Mesenchymal stem cell (in vitro differentiated cells and primary cell): ENCODE data around the gene CYP46A1.
A peak's percentile ranks its signal among the peaks of the same experiment; 100 is the strongest.

Experiments
- DNase-seq: peaks from one replicate; pipeline ENCODE4 v3.0.0-alpha.2; 2013
- H2AFZ ChIP-seq: one replicate; pipeline ENCODE4 v1.6.1; 2013; ENCODE audit warnings: low read depth, mild to moderate bottlenecking, control low read depth, inconsistent platforms, low read length, moderate library complexity
- H2AK5ac ChIP-seq: 2 replicates; pipeline ENCODE4 v1.6.1; 2013; ENCODE audit warnings: low read length, moderate library complexity, mild to moderate bottlenecking, inconsistent platforms; ENCODE audit not compliant: severe bottlenecking
- H2BK120ac ChIP-seq: one replicate; pipeline ENCODE4 v1.6.1; 2013; ENCODE audit warnings: low read depth, mild to moderate bottlenecking, inconsistent platforms, low read length, moderate library complexity
- H2BK12ac ChIP-seq, 2 experiments: one replicate each; pipeline ENCODE4 v1.6.1; 2013; ENCODE audit warnings: inconsistent platforms in 2 of 2, low read length in 2 of 2, mild to moderate bottlenecking in 2 of 2, moderate library complexity in 2 of 2, control low read depth in 1 of 2
- H2BK15ac ChIP-seq: one replicate; pipeline ENCODE4 v1.6.1; 2013; ENCODE audit warnings: mild to moderate bottlenecking, low read depth, inconsistent platforms; ENCODE audit not compliant: poor library complexity, severe bottlenecking
- H2BK5ac ChIP-seq: 2 replicates; pipeline ENCODE4 v1.6.1; 2013; ENCODE audit warnings: low read depth, mild to moderate bottlenecking, low read length, control low read depth, inconsistent platforms; ENCODE audit not compliant: poor library complexity, severe bottlenecking
- H3K14ac ChIP-seq, 2 experiments: one replicate each; pipeline ENCODE4 v1.6.1; 2013; ENCODE audit warnings: inconsistent platforms in 2 of 2, low read length in 2 of 2, control low read depth in 1 of 2, mild to moderate bottlenecking in 1 of 2, moderate library complexity in 1 of 2
- H3K18ac ChIP-seq, 2 experiments: one replicate each; pipeline ENCODE4 v1.6.1; 2013; ENCODE audit warnings: inconsistent platforms in 2 of 2, low read length in 2 of 2, control low read depth in 1 of 2, low read depth in 1 of 2, mild to moderate bottlenecking in 1 of 2
- H3K23ac ChIP-seq, 2 experiments: one replicate each; pipeline ENCODE4 v1.6.1; 2013; ENCODE audit warnings: inconsistent platforms in 2 of 2, low read length in 2 of 2, mild to moderate bottlenecking in 2 of 2, moderate library complexity in 2 of 2, control low read depth in 1 of 2
- H3K27ac ChIP-seq: 2 replicates; pipeline ENCODE4 v1.5.1; 2013; ENCODE audit warnings: mild to moderate bottlenecking, moderate library complexity, low read length, control low read depth, inconsistent platforms; ENCODE audit not compliant: poor library complexity, severe bottlenecking
- H3K27me3 ChIP-seq, 2 experiments: 2 replicates each; pipeline versions ENCODE4 v1.6.1 to v1.7.0; 2013; ENCODE audit warnings: low read length in 2 of 2, mild to moderate bottlenecking in 2 of 2, moderate library complexity in 2 of 2, control low read depth in 1 of 2, inconsistent platforms in 1 of 2; ENCODE audit not compliant: control insufficient read depth in 1 of 2, insufficient read depth in 1 of 2
- H3K36me3 ChIP-seq, 2 experiments: 2 replicates each; pipeline versions ENCODE4 v1.6.1 to v1.7.0; 2013; ENCODE audit warnings: low read length in 2 of 2, control low read depth in 1 of 2, inconsistent platforms in 1 of 2, low read depth in 1 of 2, mild to moderate bottlenecking in 1 of 2; ENCODE audit not compliant: insufficient read depth in 2 of 2, control insufficient read depth in 1 of 2
- H3K4ac ChIP-seq, 2 experiments: one replicate each; pipeline ENCODE4 v1.6.1; 2013; ENCODE audit warnings: inconsistent platforms in 2 of 2, low read length in 2 of 2, mild to moderate bottlenecking in 2 of 2, moderate library complexity in 2 of 2, control low read depth in 1 of 2, low read depth in 1 of 2
- H3K4me1 ChIP-seq: 2 replicates; pipeline ENCODE4 v1.6.1; 2013; ENCODE audit warnings: low read depth, low read length, control low read depth; ENCODE audit not compliant: control insufficient read depth, insufficient read depth
- H3K4me2 ChIP-seq: 2 replicates; pipeline ENCODE4 v1.6.1; 2013; ENCODE audit warnings: low read length, mild to moderate bottlenecking, inconsistent platforms; ENCODE audit not compliant: poor library complexity, severe bottlenecking
- H3K4me3 ChIP-seq, 2 experiments: 2 replicates each; pipeline versions ENCODE4 v1.5.1 to v1.7.0; 2013; ENCODE audit warnings: low read length in 2 of 2, mild to moderate bottlenecking in 2 of 2, control low read depth in 1 of 2, low read depth in 1 of 2; ENCODE audit not compliant: insufficient read depth in 1 of 2
- H3K79me1 ChIP-seq: replicated peaks from 2 replicates; pipeline ENCODE4 v1.6.1; 2013; ENCODE audit warnings: mild to moderate bottlenecking, control low read depth, low read length, inconsistent platforms; ENCODE audit not compliant: poor library complexity, severe bottlenecking
- H3K9ac ChIP-seq: 2 replicates; pipeline ENCODE4 v1.7.0; 2013; ENCODE audit warnings: mild to moderate bottlenecking, low read length, moderate library complexity
- H3K9me3 ChIP-seq: 2 replicates; pipeline ENCODE4 v1.7.0; 2013; ENCODE audit warnings: mild to moderate bottlenecking, low read length; ENCODE audit not compliant: control insufficient read depth
- H4K8ac ChIP-seq: one replicate; pipeline ENCODE4 v1.6.1; 2013; ENCODE audit warnings: inconsistent platforms, mild to moderate bottlenecking, low read length, moderate library complexity
- H4K91ac ChIP-seq: one replicate; pipeline ENCODE4 v1.6.1; 2013; ENCODE audit warnings: mild to moderate bottlenecking, low read length, inconsistent platforms
- WGBS: methylation state at CpG from one replicate; pipeline ENCODE4 v1.1.7; 2013; ENCODE audit warnings: mixed read lengths; 5-methylcytosine and 5-hydroxymethylcytosine counted together

The CYP46A1 gene

GRCh38 chr14:99747167-99747566, 63.1 kb downstream of the CYP46A1 start:
- Histone ChIP-seq H2BK12ac (peak overlapping the region in 1 of 2 experiments; percentile 57), H3K18ac (no peak overlapping the region), H4K91ac (no peak overlapping the region), H3K9me3 (no peaks in the 10 kb centered on the region), H3K36me3 (no peaks in the 10 kb centered on the region), H3K23ac (no peak overlapping the region), H4K8ac (no peak overlapping the region), H2BK120ac (no peak overlapping the region), H2BK15ac (peak overlapping the region; percentile 26), H2AFZ (no peak overlapping the region), H3K4ac (no peak overlapping the region), H3K9ac (no peak overlapping the region), H3K79me1 (no peaks in the 10 kb centered on the region), H3K14ac (no peak overlapping the region), H2AK5ac (peak overlapping the region; percentile 17), H3K4me3 (no peak overlapping the region), H2BK5ac (no peak overlapping the region), H3K4me2 (no peak overlapping the region), H3K4me1 (peaks cover 34% of the 10 kb centered on the region), H3K27ac (no peak overlapping the region), H3K27me3 (peaks cover 0 to 10% of the 10 kb centered on the region in 2 experiments)
- 95% methylated on average over 6 of the region's 7 CpGs for WGBS
- no peak for DNase-seq

GRCh38 chr14:99747582-99748330, 63.7 kb downstream of the CYP46A1 start:
- Histone ChIP-seq H3K14ac (no peak overlapping the region), H4K91ac (no peak overlapping the region), H2BK120ac (no peak overlapping the region), H3K79me1 (no peaks in the 10 kb centered on the region), H3K18ac (no peak overlapping the region), H2AK5ac (peak overlapping the region; percentile 17), H2BK15ac (peak overlapping the region; percentile 26), H3K4ac (no peak overlapping the region), H3K4me3 (no peak overlapping the region), H3K27ac (no peak overlapping the region), H3K4me1 (peaks cover 38% of the 10 kb centered on the region), H3K9me3 (no peaks in the 10 kb centered on the region), H3K36me3 (no peaks in the 10 kb centered on the region), H2AFZ (no peak overlapping the region), H3K4me2 (no peak overlapping the region), H2BK5ac (no peak overlapping the region), H4K8ac (no peak overlapping the region), H3K27me3 (peaks cover 0 to 10% of the 10 kb centered on the region in 2 experiments), H3K9ac (no peak overlapping the region), H2BK12ac (peak overlapping the region in 1 of 2 experiments; percentile 40), H3K23ac (no peak overlapping the region)
- no peak for DNase-seq
- WGBS: 91% methylated on average over 19 of the region's 22 CpGs

GRCh38 chr14:99748529-99748928, 64.4 kb downstream of the CYP46A1 start:
- Histone ChIP-seq H3K9me3 (no peaks in the 10 kb centered on the region), H2AFZ (no peak overlapping the region), H3K4me1 (peaks cover 45% of the 10 kb centered on the region), H3K79me1 (no peaks in the 10 kb centered on the region), H2BK15ac (no peak overlapping the region), H4K8ac (no peak overlapping the region), H3K4ac (no peak overlapping the region), H3K27me3 (peaks cover 0 to 10% of the 10 kb centered on the region in 2 experiments), H2BK12ac (no peak overlapping the region), H3K27ac (no peak overlapping the region), H2BK5ac (no peak overlapping the region), H3K14ac (no peak overlapping the region), H3K36me3 (no peaks in the 10 kb centered on the region), H4K91ac (no peak overlapping the region), H2AK5ac (no peak overlapping the region), H3K18ac (no peak overlapping the region), H3K4me3 (no peak overlapping the region), H3K4me2 (no peak overlapping the region), H3K9ac (no peak overlapping the region), H3K23ac (no peak overlapping the region), H2BK120ac (no peak overlapping the region)
- no peak for DNase-seq
- 79% methylated on average over 7 of the region's 9 CpGs for WGBS

- Histone ChIP-seq H3K4ac (no peak overlapping the region), H2BK5ac (no peak overlapping the region), H3K27ac (no peak overlapping the region), H2AFZ (no peak overlapping the region), H3K4me2 (no peak overlapping the region), H2BK120ac (no peak overlapping the region), H4K8ac (no peak overlapping the region), H3K79me1 (no peaks in the 10 kb centered on the region), H2AK5ac (no peak overlapping the region), H3K4me1 (peaks cover 50% of the 10 kb centered on the region), H3K9ac (no peak overlapping the region), H2BK12ac (no peak overlapping the region), H3K36me3 (no peaks in the 10 kb centered on the region), H2BK15ac (no peak overlapping the region), H3K18ac (no peak overlapping the region), H3K9me3 (no peaks in the 10 kb centered on the region), H3K14ac (no peak overlapping the region), H3K27me3 (peaks cover 0 to 10% of the 10 kb centered on the region in 2 experiments), H4K91ac (no peak overlapping the region), H3K4me3 (no peak overlapping the region), H3K23ac (no peak overlapping the region)
- WGBS: 83% methylated on average over 13 of the region's 13 CpGs
- no peak for DNase-seq
These were observed 65.0 kb downstream of the CYP46A1 start for GRCh38 chr14:99749142-99749541.
